ENCODE data around the gene CAMTA1.

Gene CAMTA1

GRCh38 chr1:7352974-7353373 is 567.7 kb downstream of the CAMTA1 start:
- no peak for DNase-seq (ENCODE audit: low read depth)
- no peak overlapping the region for H3K4me3 ChIP-seq (ENCODE audit: low read length)
- no peak for TF ChIP-seq CTCF (IDR thresholded peaks at IDR 0.05; ENCODE audit: insufficient read depth, low read depth, low read length, missing control alignments)

- TF ChIP-seq CTCF (IDR thresholded peaks at IDR 0.05; ENCODE audit: insufficient read depth, low read depth, low read length, missing control alignments), result no peak
- DNase-seq (ENCODE audit: low read depth), result no peak
- H3K4me3 ChIP-seq (ENCODE audit: low read length), result no peak overlapping the region
Measured at GRCh38 chr1:7355646-7356045, 570.4 kb downstream of the CAMTA1 start.

- H3K4me3 ChIP-seq (ENCODE audit: low read length), result no peak overlapping the region
- no peak for DNase-seq (ENCODE audit: low read depth)
- TF ChIP-seq CTCF (IDR thresholded peaks at IDR 0.05; ENCODE audit: insufficient read depth, low read depth, low read length, missing control alignments), result no peak
Measured at GRCh38 chr1:7356079-7356478, 570.8 kb downstream of the CAMTA1 start.

GRCh38 chr1:7358425-7358824 is 573.2 kb downstream of the CAMTA1 start:
- no peak for DNase-seq (ENCODE audit: low read depth)
- H3K4me3 ChIP-seq (ENCODE audit: low read length), result no peak overlapping the region
- TF ChIP-seq CTCF (IDR thresholded peaks at IDR 0.05; ENCODE audit: insufficient read depth, low read depth, low read length, missing control alignments), result no peak

- DNase-seq (ENCODE audit: low read depth), result no peak
- no peak overlapping the region for H3K4me3 ChIP-seq (ENCODE audit: low read length)
- TF ChIP-seq CTCF (IDR thresholded peaks at IDR 0.05; ENCODE audit: insufficient read depth, low read depth, low read length, missing control alignments), result no peak
Measured at GRCh38 chr1:7360526-7360925, 575.3 kb downstream of the CAMTA1 start.

GRCh38 chr1:7362947-7363346 is 577.7 kb downstream of the CAMTA1 start:
- no peak for TF ChIP-seq CTCF (IDR thresholded peaks at IDR 0.05; ENCODE audit: insufficient read depth, low read depth, low read length, missing control alignments)
- H3K4me3 ChIP-seq (ENCODE audit: low read length), result no peak overlapping the region
- DNase-seq (ENCODE audit: low read depth), result no peak

GRCh38 chr1:7363450-7363849 is 578.2 kb downstream of the CAMTA1 start:
- no peak for TF ChIP-seq CTCF (IDR thresholded peaks at IDR 0.05; ENCODE audit: insufficient read depth, low read depth, low read length, missing control alignments)
- DNase-seq (ENCODE audit: low read depth), result no peak

More at GRCh38 chr1:7363450-7363849, 578.2 kb downstream of the CAMTA1 start:
- no peak overlapping the region for H3K4me3 ChIP-seq (ENCODE audit: low read length)

Data from epithelial cell of esophagus (primary cell).